Measurements from ENCODE around the gene AUTS2. TPM values are rescaled to one million over a fixed set of nuclear protein-coding genes. Genes with fewer than 3 reads are reported as not detected.
A peak's percentile ranks its signal among the peaks of the same experiment; 100 is the strongest.

AUTS2 gene
- total RNA-seq, 2 experiments from 2014 or later, result 4.0 to 4.7 TPM

DNA sequence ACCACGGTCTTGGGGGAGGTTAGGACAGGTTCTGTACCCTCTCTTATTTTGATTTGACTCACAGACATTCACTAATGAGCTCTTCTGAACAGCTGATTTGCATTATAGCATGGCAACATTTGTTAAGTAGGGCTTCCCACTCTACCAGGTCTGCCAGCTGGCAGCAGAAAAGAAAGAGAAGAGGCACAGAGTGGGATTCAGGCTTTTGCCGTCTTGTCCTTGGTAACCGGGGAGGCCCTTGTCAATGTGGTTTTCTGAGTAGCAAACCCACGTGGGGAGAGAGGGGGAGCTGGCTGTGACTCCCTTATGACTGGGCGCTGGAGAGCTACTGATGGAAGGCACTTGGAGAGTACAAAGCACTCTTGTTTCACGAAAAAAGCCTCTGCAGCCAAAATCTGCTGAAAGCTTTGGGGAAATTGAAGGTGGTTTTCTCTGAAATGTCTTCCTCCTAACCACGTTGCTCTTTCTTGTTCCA lies 1178.4 kb downstream of the AUTS2 start:
- Mint-ChIP-seq H3K36me3 (peaks cover 4% of the 10 kb centered on the region), H3K27ac (peak overlapping the region; percentile 80), H3K9me3 (no peaks in the 10 kb centered on the region), H3K4me3 (no peak overlapping the region), H3K27me3 (no peaks in the 10 kb centered on the region), H3K4me1 (ENCODE audit: low read depth) (peaks cover 48% of the 10 kb centered on the region)
- CTCF ChIA-PET, result interaction anchor here (0.6 to 2.4 kb wide), 5 partner anchors 11 to 79 kb away, joined by 3 to 12 read pairs (median 5); no protein-coding TSS in a partner anchor
- POLR2A ChIA-PET, result interaction anchor here (0.7 to 2.2 kb wide), 2 partner anchors 8 to 11 kb away, joined by 3 to 17 read pairs; no protein-coding TSS in a partner anchor
- intact Hi-C loops (cut with micrococcal nuclease), result loop anchor here (1.0 to 5.0 kb wide), 3 partner anchors 11 to 128 kb away; no protein-coding TSS in a partner anchor
- peak; percentile 63 for DNase-seq

DNA sequence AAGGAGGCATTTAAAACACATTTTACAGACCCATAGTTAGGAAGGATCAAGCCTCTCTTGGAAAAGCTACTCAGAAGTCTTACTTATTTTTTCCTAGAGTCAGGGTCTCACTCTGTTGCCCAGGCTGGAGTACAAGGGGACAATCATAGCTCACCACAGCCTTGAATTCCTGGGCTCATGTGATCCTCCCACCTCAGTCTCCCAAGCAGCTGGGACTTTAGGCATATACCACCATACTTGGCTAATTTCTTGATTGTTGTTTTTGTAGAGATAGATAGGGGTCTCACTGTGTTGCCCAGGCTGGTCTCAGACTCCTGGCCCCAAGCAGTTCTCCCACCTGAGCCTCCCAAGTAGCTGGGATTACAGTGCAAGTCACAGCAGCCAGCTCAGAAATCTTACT lies 1179.0 kb downstream of the AUTS2 start:
- peaks cover 48% of the 10 kb centered on the region for H3K4me1 Mint-ChIP-seq (ENCODE audit: low read depth)
- ChIA-PET POLR2A (interaction anchor here (0.7 to 2.2 kb wide), 3 partner anchors 8 to 83 kb away, joined by 3 to 17 read pairs (median 3); no protein-coding TSS in a partner anchor), CTCF (interaction anchor here (0.6 to 2.4 kb wide), 4 partner anchors 11 to 80 kb away, joined by 3 to 12 read pairs (median 5); no protein-coding TSS in a partner anchor)
- DNase-seq, result no peak
- no peaks in the 10 kb centered on the region for H3K9me3 Mint-ChIP-seq
- intact Hi-C loops (cut with micrococcal nuclease), result loop anchor here (2.0 to 5.0 kb wide), 2 partner anchors 60 to 128 kb away; no protein-coding TSS in a partner anchor
- no peak overlapping the region for H3K4me3 Mint-ChIP-seq
- peak overlapping the region; percentile 80 for H3K27ac Mint-ChIP-seq
- H3K36me3 Mint-ChIP-seq, result no peaks in the 10 kb centered on the region
- H3K27me3 Mint-ChIP-seq, result no peaks in the 10 kb centered on the region

- intact Hi-C loops (cut with micrococcal nuclease), result loop anchor here (5.0 kb wide), 1 partner anchor 61 kb away; no protein-coding TSS in a partner anchor
- no peak for DNase-seq
- Mint-ChIP-seq H3K36me3 (no peaks in the 10 kb centered on the region), H3K27me3 (no peaks in the 10 kb centered on the region), H3K4me1 (ENCODE audit: low read depth) (peaks cover 48% of the 10 kb centered on the region), H3K4me3 (no peak overlapping the region), H3K9me3 (no peaks in the 10 kb centered on the region), H3K27ac (no peak overlapping the region)
- ChIA-PET CTCF (no interaction called here), POLR2A (interaction anchor here (1.0 to 1.3 kb wide), 2 partner anchors 8 to 14 kb away, joined by 3 to 4 read pairs; no protein-coding TSS in a partner anchor)
These were observed 1180.3 kb downstream of the AUTS2 start for GRCh38 chr7:70778585-70778984.

GRCh38 chr7:70779321-70779720 lies 1181.0 kb downstream of the AUTS2 start:
- peak overlapping the region; percentile 39 for H3K4me3 Mint-ChIP-seq
- ChIA-PET POLR2A (interaction anchor here (1.0 to 1.3 kb wide), 2 partner anchors 8 to 15 kb away, joined by 3 to 4 read pairs; no protein-coding TSS in a partner anchor), CTCF (no interaction called here)
- H3K27ac Mint-ChIP-seq, result peak overlapping the region; percentile 34
- intact Hi-C loops (cut with micrococcal nuclease), result loop anchor here (5.0 kb wide), 1 partner anchor 62 kb away; no protein-coding TSS in a partner anchor
- H3K36me3 Mint-ChIP-seq, result no peaks in the 10 kb centered on the region
- no peaks in the 10 kb centered on the region for H3K9me3 Mint-ChIP-seq
- H3K27me3 Mint-ChIP-seq, result no peaks in the 10 kb centered on the region
- DNase-seq, result peak; percentile 36
- H3K4me1 Mint-ChIP-seq (ENCODE audit: low read depth), result peaks cover 47% of the 10 kb centered on the region

DNA sequence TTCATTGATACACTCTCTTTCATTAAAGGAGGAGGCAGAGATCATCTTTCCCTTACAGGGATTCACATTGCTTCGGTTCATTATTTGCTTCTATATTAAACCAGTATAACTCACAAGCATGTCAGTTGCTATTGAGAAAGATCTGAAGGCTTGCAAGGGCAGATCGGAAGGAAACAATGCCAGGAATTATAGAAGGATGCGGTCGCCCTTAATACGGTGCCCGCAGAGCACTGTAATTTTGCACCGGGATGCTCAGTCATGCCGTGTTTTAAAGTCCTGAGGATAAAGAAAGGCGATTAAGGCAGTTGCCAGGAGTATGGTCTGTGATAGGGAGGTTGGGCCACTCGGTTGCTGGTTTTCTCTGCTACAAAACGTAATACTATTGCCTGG lies 1183.6 kb downstream of the AUTS2 start:
- ChIA-PET POLR2A (no interaction called here), CTCF (no interaction called here)
- no peak overlapping the region for H3K27ac Mint-ChIP-seq
- H3K36me3 Mint-ChIP-seq, result peaks cover 5% of the 10 kb centered on the region
- no peaks in the 10 kb centered on the region for H3K9me3 Mint-ChIP-seq
- H3K27me3 Mint-ChIP-seq, result no peaks in the 10 kb centered on the region
- H3K4me3 Mint-ChIP-seq, result no peak overlapping the region
- no peak for DNase-seq
- H3K4me1 Mint-ChIP-seq (ENCODE audit: low read depth), result peaks cover 30% of the 10 kb centered on the region
- intact Hi-C loops (cut with micrococcal nuclease), result no loop called here

DNA sequence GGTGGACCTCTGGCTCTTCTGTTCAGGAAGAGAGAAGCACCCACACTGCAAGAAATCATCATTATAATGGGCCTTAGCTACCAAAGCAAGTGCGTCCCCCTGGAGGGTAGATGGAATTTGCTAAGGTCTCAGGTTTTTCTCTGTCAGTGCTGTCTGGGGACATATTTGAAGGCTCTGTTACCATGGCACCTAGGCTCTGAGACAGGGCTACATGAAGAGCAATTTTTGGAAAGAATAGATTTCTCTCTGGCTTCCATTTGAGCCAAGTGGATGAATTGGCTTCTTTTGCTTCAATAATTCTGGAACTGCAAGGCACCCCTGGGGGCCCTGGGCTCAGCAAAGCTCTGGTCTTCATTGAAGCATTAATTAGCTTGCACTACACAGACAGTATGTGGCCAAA lies 1184.5 kb downstream of the AUTS2 start:
- no peak overlapping the region for H3K27ac Mint-ChIP-seq
- intact Hi-C loops (cut with micrococcal nuclease), result no loop called here
- CTCF ChIA-PET, result no interaction called here
- no peaks in the 10 kb centered on the region for H3K9me3 Mint-ChIP-seq
- POLR2A ChIA-PET, result no interaction called here
- H3K27me3 Mint-ChIP-seq, result no peaks in the 10 kb centered on the region
- no peak overlapping the region for H3K4me3 Mint-ChIP-seq
- no peak for DNase-seq
- peaks cover 33% of the 10 kb centered on the region for H3K4me1 Mint-ChIP-seq (ENCODE audit: low read depth)
- peaks cover 9% of the 10 kb centered on the region for H3K36me3 Mint-ChIP-seq

GRCh38 chr7:70785427-70785826 lies 1187.2 kb downstream of the AUTS2 start:
- Mint-ChIP-seq H3K9me3 (no peaks in the 10 kb centered on the region), H3K36me3 (peaks cover 11% of the 10 kb centered on the region), H3K4me3 (no peak overlapping the region), H3K4me1 (ENCODE audit: low read depth) (peaks cover 21% of the 10 kb centered on the region), H3K27me3 (no peaks in the 10 kb centered on the region), H3K27ac (no peak overlapping the region)
- intact Hi-C loops (cut with micrococcal nuclease), result loop anchor here (5.0 kb wide), 1 partner anchor 108 kb away; no protein-coding TSS in a partner anchor
- POLR2A ChIA-PET, result no interaction called here
- DNase-seq, result no peak
- CTCF ChIA-PET, result no interaction called here

DNA sequence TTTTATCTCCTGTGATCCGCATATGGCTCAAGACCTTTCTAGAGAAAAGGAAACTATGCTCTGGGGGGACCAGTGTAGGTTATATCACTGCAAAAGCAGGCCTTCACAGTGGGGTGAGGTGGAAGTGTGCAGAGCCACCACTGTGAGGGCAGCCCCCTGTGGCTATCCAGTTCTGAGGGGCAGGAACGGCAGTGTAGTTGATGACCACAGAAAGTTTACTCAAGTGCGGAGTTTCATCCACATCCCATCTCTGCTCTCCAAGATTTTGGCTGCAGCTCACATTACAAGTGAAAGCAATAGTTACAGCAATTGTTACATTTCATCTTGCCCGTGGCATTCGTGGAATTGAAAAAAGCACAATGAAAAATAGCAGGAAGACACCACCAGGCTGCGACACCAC lies 1187.8 kb downstream of the AUTS2 start:
- ChIA-PET POLR2A (interaction anchor here (3.3 kb wide), 1 partner anchor 10 kb away, joined by 17 read pairs; no protein-coding TSS in a partner anchor), CTCF (interaction anchor here (0.6 kb wide), 1 partner anchor 980 kb away, joined by 3 read pairs; no protein-coding TSS in a partner anchor)
- Mint-ChIP-seq H3K9me3 (no peaks in the 10 kb centered on the region), H3K36me3 (peaks cover 13% of the 10 kb centered on the region), H3K4me3 (no peak overlapping the region), H3K27me3 (no peaks in the 10 kb centered on the region), H3K27ac (no peak overlapping the region), H3K4me1 (ENCODE audit: low read depth) (peaks cover 21% of the 10 kb centered on the region)
- intact Hi-C loops (cut with micrococcal nuclease), result loop anchor here (2.0 to 5.0 kb wide), 2 partner anchors 61 to 109 kb away; no protein-coding TSS in a partner anchor
- no peak for DNase-seq

- Mint-ChIP-seq H3K4me3 (peak overlapping the region; percentile 50), H3K4me1 (ENCODE audit: low read depth) (peaks cover 21% of the 10 kb centered on the region), H3K9me3 (no peaks in the 10 kb centered on the region), H3K27me3 (no peaks in the 10 kb centered on the region), H3K36me3 (peaks cover 13% of the 10 kb centered on the region), H3K27ac (peak overlapping the region; percentile 80)
- POLR2A ChIA-PET, result interaction anchor here (1.3 to 3.3 kb wide), 2 partner anchors 8 to 11 kb away, joined by 3 to 17 read pairs; no protein-coding TSS in a partner anchor
- intact Hi-C loops (cut with micrococcal nuclease), result loop anchor here (1.0 to 5.0 kb wide), 3 partner anchors 11 to 110 kb away; no protein-coding TSS in a partner anchor
- CTCF ChIA-PET, result interaction anchor here (3.3 kb wide), 1 partner anchor 10 kb away, joined by 12 read pairs; no protein-coding TSS in a partner anchor
- no peak for DNase-seq
These were observed 1189.0 kb downstream of the AUTS2 start for GRCh38 chr7:70787286-70787685.

- ChIA-PET CTCF (interaction anchor here (3.3 kb wide), 1 partner anchor 11 kb away, joined by 12 read pairs; no protein-coding TSS in a partner anchor), POLR2A (interaction anchor here (1.0 to 3.3 kb wide), 3 partner anchors 9 to 65 kb away, joined by 3 to 17 read pairs (median 3); no protein-coding TSS in a partner anchor)
- Mint-ChIP-seq H3K27me3 (no peaks in the 10 kb centered on the region), H3K36me3 (peaks cover 13% of the 10 kb centered on the region), H3K4me3 (peak overlapping the region; percentile 50), H3K27ac (peak overlapping the region; percentile 80), H3K9me3 (no peaks in the 10 kb centered on the region), H3K4me1 (ENCODE audit: low read depth) (peaks cover 21% of the 10 kb centered on the region)
- intact Hi-C loops (cut with micrococcal nuclease), result loop anchor here (1.0 to 5.0 kb wide), 3 partner anchors 11 to 110 kb away; no protein-coding TSS in a partner anchor
- DNase-seq, result no peak
These were observed 1189.5 kb downstream of the AUTS2 start for GRCh38 chr7:70787771-70788170.

DNA sequence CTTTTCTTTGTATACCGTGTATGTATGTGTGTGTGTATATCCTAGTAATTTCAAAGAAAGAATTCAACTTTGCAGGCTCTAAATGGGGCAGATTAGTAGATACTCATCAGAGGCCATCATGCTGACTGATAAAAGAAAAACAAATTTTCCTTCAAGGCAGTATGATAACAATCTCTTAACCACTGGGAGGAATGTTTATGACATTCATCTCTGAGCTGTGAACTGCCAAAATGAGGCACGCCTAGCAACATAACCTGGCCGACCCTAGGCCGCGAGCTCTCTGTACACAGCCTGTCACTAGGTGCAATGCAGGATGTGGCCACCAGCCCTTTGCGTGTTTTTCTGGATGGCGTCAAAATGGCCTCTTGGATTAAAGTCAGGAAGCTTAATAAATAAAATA lies 1190.0 kb downstream of the AUTS2 start:
- no peaks in the 10 kb centered on the region for H3K9me3 Mint-ChIP-seq
- H3K27me3 Mint-ChIP-seq, result no peaks in the 10 kb centered on the region
- peak overlapping the region; percentile 80 for H3K27ac Mint-ChIP-seq
- peak; percentile 72 for DNase-seq
- intact Hi-C loops (cut with micrococcal nuclease), result loop anchor here (5.0 kb wide), 1 partner anchor 111 kb away; no protein-coding TSS in a partner anchor
- no peak overlapping the region for H3K4me3 Mint-ChIP-seq
- peaks cover 21% of the 10 kb centered on the region for H3K4me1 Mint-ChIP-seq (ENCODE audit: low read depth)
- H3K36me3 Mint-ChIP-seq, result peaks cover 13% of the 10 kb centered on the region
- POLR2A ChIA-PET, result interaction anchor here (1.0 to 3.3 kb wide), 2 partner anchors 12 to 66 kb away, joined by 3 to 17 read pairs; no protein-coding TSS in a partner anchor
- CTCF ChIA-PET, result interaction anchor here (3.3 kb wide), 1 partner anchor 11 kb away, joined by 12 read pairs; no protein-coding TSS in a partner anchor
